ENCODE measurements around the gene SYTL2. TPM values are rescaled to one million over a fixed set of nuclear protein-coding genes. Genes with fewer than 3 reads are reported as not detected.

Gene SYTL2
- total RNA-seq, 1 donor from 2014 or later: 25.7 TPM

- DNase-seq (ENCODE audit: low read depth): no peak
- TF ChIP-seq, protein P1, sequence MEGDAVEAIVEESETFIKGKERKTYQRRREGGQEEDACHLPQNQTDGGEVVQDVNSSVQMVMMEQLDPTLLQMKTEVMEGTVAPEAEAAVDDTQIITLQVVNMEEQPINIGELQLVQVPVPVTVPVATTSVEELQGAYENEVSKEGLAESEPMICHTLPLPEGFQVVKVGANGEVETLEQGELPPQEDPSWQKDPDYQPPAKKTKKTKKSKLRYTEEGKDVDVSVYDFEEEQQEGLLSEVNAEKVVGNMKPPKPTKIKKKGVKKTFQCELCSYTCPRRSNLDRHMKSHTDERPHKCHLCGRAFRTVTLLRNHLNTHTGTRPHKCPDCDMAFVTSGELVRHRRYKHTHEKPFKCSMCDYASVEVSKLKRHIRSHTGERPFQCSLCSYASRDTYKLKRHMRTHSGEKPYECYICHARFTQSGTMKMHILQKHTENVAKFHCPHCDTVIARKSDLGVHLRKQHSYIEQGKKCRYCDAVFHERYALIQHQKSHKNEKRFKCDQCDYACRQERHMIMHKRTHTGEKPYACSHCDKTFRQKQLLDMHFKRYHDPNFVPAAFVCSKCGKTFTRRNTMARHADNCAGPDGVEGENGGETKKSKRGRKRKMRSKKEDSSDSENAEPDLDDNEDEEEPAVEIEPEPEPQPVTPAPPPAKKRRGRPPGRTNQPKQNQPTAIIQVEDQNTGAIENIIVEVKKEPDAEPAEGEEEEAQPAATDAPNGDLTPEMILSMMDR (conservative IDR thresholded peaks at IDR 0.05; ENCODE audit: low read depth, low read length): no peak
- H3K4me3 ChIP-seq (ENCODE audit: low read depth, low read length): no peak overlapping the region
Measured at GRCh38 chr11:85806016-85806415, 4.9 kb downstream of the SYTL2 start.

- no peak overlapping the region for H3K4me3 ChIP-seq (ENCODE audit: low read depth, low read length)
- TF ChIP-seq, protein P1 (conservative IDR thresholded peaks at IDR 0.05; ENCODE audit: low read depth, low read length): no peak
- DNase-seq (ENCODE audit: low read depth): no peak
Measured at GRCh38 chr11:85805387-85805786, 5.6 kb downstream of the SYTL2 start.

DNA sequence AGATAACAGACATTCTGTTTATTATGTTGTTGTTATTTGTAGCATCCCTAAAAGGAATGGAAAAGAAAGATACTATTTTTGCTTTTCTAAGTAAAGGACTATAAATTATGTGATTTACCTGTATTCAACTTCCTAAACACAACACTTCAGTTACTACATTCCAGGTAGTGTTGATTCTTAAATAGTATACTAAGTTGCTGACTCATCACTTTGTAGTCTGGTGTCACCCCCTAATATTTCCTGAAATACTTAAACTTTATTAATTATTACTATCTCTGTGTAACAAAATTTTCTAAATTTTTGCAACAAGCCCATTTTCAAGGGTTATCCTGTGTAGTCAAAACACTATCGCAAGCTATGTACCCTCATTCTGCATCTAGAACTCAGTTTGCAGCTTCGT lies 7.0 kb downstream of the SYTL2 start:
- TF ChIP-seq, protein P1 (conservative IDR thresholded peaks at IDR 0.05; ENCODE audit: low read depth, low read length): no peak
- H3K4me3 ChIP-seq (ENCODE audit: low read depth, low read length): no peak overlapping the region
- DNase-seq (ENCODE audit: low read depth): no peak

- TF ChIP-seq, protein P1 (conservative IDR thresholded peaks at IDR 0.05; ENCODE audit: low read depth, low read length): no peak
- no peak for DNase-seq (ENCODE audit: low read depth)
Measured at GRCh38 chr11:85803303-85803702, 7.6 kb downstream of the SYTL2 start.

GRCh38 chr11:85801527-85801926 lies 9.4 kb downstream of the SYTL2 start:
- H3K4me3 ChIP-seq (ENCODE audit: low read depth, low read length): no peak overlapping the region
- TF ChIP-seq, protein P1 (conservative IDR thresholded peaks at IDR 0.05; ENCODE audit: low read depth, low read length): no peak
- DNase-seq (ENCODE audit: low read depth): no peak

More at GRCh38 chr11:85803303-85803702, 7.6 kb downstream of the SYTL2 start:
- no peak overlapping the region for H3K4me3 ChIP-seq (ENCODE audit: low read depth, low read length)

GRCh38 chr11:85800595-85801342 lies 10.2 kb downstream of the SYTL2 start:
- no peak overlapping the region for H3K4me3 ChIP-seq (ENCODE audit: low read depth, low read length)
- TF ChIP-seq, protein P1 (conservative IDR thresholded peaks at IDR 0.05; ENCODE audit: low read depth, low read length): no peak
- no peak for DNase-seq (ENCODE audit: low read depth)

DNA sequence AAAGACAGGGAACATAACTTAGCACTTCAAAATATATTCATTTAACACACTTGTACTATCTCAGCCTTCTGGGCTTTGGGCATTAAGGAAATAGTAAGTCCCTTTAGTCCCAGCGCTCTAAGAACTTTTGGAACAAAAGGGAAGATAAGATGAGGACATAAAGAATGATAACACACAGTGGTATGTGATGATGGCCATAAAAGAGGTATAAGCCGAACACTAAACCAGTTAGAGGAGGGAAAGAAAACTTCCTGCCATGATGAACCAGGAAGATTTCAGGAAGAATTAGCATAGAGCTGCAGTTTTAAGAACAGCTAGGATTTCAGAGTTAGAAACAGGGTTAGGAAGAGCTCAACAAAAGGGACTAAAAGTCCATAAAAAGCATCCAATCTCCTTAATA lies 11.8 kb downstream of the SYTL2 start:
- DNase-seq (ENCODE audit: low read depth): no peak
- TF ChIP-seq, protein P1 (conservative IDR thresholded peaks at IDR 0.05; ENCODE audit: low read depth, low read length): no peak
- H3K4me3 ChIP-seq (ENCODE audit: low read depth, low read length): no peak overlapping the region

Data from epithelial cell of proximal tubule (primary cell).